ENCODE results near the gene DENND1C.

GRCh38 chr19:6482343-6482686, 728 bp upstream of the DENND1C start:
- TF ChIP-seq CTCF (IDR thresholded peaks at IDR 0.05) (no peak), POLR2A (IDR thresholded peaks at IDR 0.05) (no peak)
